D341Med (cell line): ENCODE data around the gene CDKN2A.

Source experiments
- DNase-seq: peaks from one replicate; pipeline ENCODE4 v3.0.0; 2012; ENCODE audit warnings: low spot score

The CDKN2A gene

DNA sequence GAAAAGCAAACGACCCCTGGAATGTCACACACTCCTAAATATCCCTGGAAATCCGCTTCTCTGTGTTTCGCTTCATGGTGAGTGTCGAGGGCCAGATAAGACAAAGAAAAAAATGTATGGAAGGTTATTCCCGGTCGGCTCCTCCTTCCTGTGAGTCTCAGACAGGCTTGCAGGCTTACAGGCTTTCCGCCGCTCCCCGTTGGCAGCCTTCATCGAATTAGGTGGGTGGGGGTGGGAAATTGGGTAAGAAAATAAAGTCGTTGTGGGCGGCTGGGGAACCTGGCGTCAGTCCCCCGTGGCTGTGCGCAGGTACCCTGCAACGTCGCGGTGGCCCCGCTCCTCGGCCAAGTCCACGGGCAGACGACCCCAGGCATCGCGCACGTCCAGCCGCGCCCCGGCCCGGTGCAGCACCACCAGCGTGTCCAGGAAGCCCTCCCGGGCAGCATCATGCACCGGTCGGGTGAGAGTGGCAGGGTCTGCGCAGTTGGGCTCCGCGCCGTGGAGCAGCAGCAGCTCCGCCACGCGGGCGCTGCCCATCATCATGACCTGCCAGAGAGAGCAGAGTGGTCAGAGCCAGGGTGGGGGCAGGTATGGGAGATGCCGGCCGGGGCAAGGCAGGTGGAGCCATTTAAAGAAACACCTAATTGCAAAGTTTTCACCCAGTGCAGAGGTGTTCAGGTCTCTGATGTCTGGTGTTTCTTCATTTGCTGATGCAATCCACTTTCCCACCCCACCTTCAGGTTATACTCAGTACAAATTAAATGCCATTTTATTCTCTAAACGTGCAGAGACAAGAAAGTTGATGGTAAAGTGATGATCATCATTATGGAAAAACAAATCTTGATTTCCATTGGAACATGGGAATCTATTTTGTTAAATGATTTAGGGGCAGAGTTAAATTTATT is 11.8 kb upstream of the CDKN2A start:
- no peak for DNase-seq

- DNase-seq, result no peak
These were observed 11.0 kb upstream of the CDKN2A start for GRCh38 chr9:22005021-22005701.

GRCh38 chr9:22002038-22002437 is 7.8 kb upstream of the CDKN2A start:
- no peak for DNase-seq

DNA sequence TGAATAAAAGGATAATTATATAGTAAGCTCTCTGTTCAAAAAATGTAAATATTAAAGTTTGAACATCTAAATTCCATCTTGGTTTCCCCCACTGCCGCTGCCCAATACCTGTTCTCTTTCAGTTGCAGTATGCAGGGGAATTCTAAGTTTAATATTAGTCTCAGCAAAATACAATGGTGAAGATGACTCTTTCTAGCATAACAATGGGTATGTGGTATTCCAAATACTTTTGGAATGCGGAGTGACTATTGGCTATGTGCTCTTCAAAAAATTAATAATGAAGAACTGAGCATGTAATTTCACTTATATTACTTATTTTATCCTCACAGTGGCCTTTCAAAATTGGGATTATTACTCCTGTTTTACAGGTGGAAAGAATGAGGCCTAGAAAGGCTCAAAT is 3.8 kb upstream of the CDKN2A start:
- no peak for DNase-seq

DNA sequence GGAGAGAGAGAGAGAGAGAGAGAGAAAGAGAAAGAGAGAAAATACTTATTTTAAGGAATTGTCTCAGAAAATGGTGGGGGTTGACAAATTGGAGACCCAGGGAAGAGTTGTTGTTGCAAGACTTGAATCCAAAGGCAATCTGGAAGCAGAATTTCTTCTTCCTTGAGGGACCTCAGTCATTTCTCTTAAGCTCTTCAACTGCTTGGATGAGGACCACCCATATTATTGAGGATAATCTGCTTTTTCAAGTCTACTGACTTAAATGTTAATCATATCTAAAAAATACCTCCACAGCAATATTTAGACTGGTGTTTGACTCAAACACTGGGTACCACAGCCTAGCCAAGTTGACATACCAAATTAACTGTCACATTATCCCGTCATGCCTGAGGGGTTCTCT is 3.3 kb upstream of the CDKN2A start:
- no peak for DNase-seq

DNA sequence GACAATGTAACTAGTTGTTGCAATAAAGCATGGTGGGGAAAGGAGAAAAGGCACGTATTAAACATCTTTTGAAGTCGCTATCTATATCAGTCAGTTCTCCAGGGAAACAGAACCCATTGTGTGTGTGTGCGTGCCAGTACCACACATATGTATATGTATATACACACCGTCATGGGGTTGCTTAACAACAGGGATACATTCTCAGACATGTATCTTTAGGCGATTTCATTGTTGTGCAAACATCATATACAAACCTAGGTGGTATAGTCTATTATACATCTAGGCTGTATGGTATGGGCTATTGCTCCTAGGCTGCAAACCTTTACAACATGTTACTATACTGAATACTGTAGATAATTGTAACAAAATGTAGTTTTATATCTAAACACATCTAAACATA is 2.7 kb upstream of the CDKN2A start:
- DNase-seq, result no peak

DNA sequence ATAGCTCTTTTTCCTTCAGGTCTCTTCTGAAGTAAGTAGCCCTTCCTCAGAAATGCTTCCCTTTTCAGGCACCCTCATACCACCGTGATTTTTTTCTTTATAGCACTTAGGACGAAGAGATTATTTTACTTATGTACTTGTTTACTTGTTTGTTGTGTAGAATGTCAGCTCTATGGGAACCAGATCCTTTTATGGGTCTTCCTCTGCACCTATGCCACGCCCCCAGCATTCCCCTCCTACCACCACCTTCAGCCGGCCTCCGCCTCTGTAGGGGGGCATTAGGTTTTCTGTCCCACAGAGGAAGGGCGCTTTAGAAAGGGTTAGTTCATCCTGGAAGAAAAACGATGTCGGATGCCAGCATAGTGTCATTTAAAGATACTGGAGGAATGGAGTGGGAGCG is 2.2 kb upstream of the CDKN2A start:
- DNase-seq, result no peak

- DNase-seq, result peak; percentile 17
These were observed 1.6 kb upstream of the CDKN2A start for GRCh38 chr9:21995666-21996398.

DNA sequence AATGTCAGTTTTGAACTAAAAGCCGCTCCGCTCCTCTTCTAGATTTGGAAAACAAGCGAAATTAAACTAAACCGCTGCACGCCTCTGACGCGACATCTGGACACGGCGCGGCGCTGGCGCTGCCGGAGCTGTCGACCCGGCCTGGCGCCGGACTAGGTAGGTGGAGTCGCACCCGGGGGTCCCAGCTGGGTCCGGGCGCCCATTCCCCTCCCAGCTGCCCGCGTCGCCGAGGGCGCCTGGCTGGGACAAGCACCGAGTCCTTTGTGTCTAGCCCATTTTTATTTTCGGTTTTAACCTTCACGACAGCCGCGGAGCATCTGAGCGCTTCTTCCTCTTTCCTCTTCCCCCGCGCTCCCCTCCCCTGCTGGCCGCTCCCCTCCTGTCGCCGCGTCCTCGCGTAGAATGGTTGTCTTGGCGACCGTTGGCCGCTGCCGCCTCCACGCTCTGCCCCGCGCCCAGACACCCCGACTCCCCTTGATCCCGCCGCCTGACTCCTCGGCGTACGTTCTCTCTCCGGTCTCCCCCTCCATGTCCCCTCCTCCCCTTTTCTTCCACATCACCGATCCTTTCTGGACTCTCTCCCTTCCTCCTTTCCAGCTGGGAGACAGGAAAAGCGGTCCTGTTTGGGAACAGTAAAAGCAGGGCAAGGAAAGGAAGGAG is 944 bp upstream of the CDKN2A start:
- DNase-seq, result peak; percentile 64

GRCh38 chr9:21994556-21995005 is 389 bp upstream of the CDKN2A start, which contains the start of gene CDKN2B-AS1:
CDKN2B-AS1 (plus strand) TSS chr9:21994791.
- peak; percentile 78 for DNase-seq

DNA sequence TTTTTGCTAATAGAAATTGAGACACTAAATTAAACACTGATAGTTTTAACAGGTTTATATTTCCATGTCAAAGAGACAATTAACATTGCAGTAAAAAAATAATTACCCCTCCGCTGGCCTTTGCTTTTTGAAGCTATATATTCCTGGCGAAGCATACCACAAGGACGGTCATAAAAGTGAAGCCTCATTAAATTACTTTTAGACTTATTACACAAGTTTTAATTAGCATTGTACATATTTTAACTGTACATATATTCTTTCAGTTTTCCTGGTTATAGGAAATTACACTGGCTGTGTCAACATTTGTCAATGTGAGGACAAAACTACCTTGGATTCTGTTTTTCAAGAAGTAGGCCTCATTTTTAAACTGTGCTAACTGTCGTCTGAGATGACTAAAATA is 1.2 kb downstream of the CDKN2A start:
- no peak for DNase-seq

GRCh38 chr9:21991072-21991959 is 2.9 kb downstream of the CDKN2A start:
- no peak for DNase-seq

DNA sequence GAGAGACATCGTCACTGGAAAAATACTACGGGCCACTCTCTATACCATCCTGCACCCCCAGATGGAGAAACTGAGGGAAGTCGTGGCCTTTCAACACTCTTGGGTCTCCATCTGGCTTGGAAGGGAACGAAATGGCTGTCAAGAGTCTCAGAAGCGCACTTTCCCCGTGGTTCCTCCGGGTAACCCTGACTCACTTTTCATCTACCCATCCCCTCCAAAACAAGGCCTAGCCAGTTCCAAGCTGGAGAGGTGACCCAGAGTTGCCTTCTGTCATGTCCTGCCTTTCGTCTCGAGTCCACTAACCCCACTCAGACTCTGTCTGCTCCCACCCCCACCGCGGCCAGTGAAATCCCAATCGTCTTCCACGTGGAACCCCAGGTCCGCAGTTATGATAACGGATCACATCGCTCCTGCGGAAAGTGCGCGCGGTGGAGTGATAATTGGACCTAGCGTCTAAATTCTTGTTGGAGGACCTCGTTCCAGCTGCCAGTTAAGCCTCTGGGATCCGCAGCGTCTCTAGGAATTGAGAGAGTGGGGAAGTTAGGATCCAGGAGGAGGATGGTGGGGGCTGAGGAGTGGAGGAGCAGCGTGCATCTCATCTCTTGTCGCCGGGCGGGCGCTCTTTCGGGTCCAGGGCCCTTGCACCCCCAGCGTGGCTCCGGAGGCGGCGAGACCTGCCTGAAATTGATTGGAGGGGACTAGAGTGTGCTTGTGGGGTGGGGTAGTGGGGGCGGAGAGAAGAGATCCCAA is 4.6 kb downstream of the CDKN2A start:
- DNase-seq, result peak; percentile 12

DNA sequence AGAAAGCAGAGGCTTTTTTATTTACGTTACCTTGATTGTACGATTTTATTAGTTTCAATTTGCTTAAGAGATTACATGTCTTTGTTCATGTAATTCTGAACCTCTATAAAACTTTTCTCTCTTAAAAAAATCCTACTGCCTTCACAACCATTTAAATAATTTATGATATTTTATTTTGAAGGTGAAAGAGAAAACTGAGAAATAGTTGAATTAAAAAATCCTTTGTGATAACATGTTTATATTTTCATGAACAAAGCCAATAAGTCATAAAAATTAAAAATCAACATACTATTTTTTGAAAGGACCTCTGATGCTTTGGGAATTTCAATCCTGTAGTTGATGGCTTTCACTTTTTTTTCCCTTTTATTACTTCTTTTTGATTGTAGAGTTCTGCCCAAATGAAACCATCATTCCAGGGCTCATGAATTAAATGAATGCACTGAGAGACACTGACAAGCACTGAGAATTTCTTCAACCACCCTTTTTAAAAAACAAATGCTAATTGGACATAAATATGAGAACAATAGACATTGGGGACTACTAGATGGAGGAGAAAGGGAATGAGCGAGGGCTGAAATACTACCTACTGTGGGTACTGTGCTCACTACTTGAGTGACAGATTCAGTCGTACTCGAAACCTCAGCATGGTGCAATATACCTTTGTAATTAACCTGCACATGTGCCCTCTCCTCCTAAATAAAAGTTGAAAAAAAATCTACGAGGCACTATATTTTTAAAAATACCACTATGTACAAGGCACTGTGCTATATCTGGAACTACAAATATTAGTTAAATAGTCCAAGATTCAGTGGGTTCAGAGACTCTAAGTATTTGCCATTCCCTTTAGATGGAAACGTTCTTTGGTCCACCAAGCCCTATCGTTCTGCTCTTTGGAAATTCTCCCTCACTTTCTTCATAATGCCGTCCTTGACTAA is 5.9 kb downstream of the CDKN2A start:
- no peak for DNase-seq

- DNase-seq, result no peak
These were observed 8.1 kb downstream of the CDKN2A start for GRCh38 chr9:21985964-21986667.

- DNase-seq, result no peak
These were observed 10.1 kb downstream of the CDKN2A start for GRCh38 chr9:21984101-21984500.

GRCh38 chr9:21983561-21983935 is 10.6 kb downstream of the CDKN2A start:
- no peak for DNase-seq

- DNase-seq, result no peak
These were observed 11.2 kb downstream of the CDKN2A start for GRCh38 chr9:21982861-21983560.
